GM18499 (cell line): ENCODE results near the gene INTS6L.
"Not testable (repeated sequence)": the region's sequence is repeated elsewhere in the genome, so short reads cannot be mapped to it uniquely, and the experiment has no call there.

Experiments
- ATAC-seq: cut with Tn5 transposase; IDR thresholded peaks from one replicate; pipeline ENCODE4 v1.9.1; 2021; ENCODE audit warnings: moderate number of reproducible peaks; ENCODE audit not compliant: insufficient read depth, unreplicated experiment

INTS6L gene

DNA sequence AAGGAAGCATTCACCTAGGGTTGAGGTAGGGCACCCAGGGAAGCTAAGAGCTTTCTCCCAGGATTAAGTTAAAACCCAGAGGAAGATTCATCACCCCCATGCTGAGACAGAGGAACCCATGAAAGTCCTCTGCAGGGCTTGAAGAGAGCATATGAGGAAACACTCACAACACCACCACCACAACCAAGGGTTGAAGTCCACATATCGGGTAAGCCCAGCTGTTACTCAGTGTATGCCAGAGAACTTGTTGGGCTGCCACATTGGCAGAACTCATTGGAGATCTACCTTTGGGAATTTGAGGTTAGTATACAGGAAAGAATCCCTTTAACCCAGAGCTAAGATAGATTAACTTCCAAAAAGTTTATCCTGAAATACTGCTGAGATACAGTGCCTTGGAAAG, 75.1 kb downstream of the INTS6L start:
- ATAC-seq, result no peak

GRCh38 chrX:135596495-135596894, 76.0 kb downstream of the INTS6L start:
- no peak for ATAC-seq

- no peak for ATAC-seq
These were observed 85.4 kb downstream of the INTS6L start for GRCh38 chrX:135605906-135606305.

GRCh38 chrX:135624408-135625204, 104.1 kb downstream of the INTS6L start:
- ATAC-seq, result not testable (repeated sequence)

DNA sequence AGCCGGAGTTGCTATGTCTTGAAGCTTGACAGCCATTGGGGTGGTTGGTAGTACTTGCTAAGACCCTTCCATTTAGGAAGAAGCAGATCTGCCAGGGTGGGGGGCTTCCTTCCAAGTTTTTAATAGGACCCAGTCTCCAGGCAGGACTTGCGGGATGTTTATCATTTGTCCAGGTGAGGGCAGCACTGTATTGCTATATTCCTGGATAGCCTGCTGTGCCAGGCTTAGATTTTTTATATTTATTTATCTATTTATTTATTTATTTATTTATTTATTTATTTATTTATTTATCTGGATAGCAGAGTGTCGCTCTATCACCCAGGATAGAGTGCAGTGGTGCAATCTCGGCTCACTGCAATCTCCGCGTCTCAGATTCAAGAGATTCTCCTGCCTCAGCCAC, 105.5 kb downstream of the INTS6L start:
- ATAC-seq, result no peak

GRCh38 chrX:135629342-135629741, 108.9 kb downstream of the INTS6L start:
- ATAC-seq, result no peak
